Testis (tissue), 2 donors: ENCODE data around the gene RUBCNL.

Experiments used
- CTCF ChIP-seq, 3 experiments: fragments of 450-650 bp in 2 of 3; fragments of 200-600 bp in 1 of 3; sonication (generic) in 1 of 3; IDR thresholded peaks; one replicate each; pipeline ENCODE4 v1.5.1; 2016 to 2019; ENCODE audit warnings: antibody characterized with exemption in 3 of 3, mild to moderate bottlenecking in 2 of 3, moderate library complexity in 1 of 3
- POLR2A ChIP-seq: fragments of 450-650 bp; IDR thresholded peaks from one replicate; pipeline ENCODE4 v1.6.1; 2017; ENCODE audit warnings: antibody characterized with exemption, mild to moderate bottlenecking, moderate library complexity

- TF ChIP-seq CTCF (IDR thresholded peaks at IDR 0.05) (no peak), POLR2A (no peak)
These were observed 89.7 kb downstream of the RUBCNL start for GRCh38 chr13:46297361-46297811.
